ENCODE results near the gene KRTAP16-1. TPM values are rescaled to one million over a fixed set of nuclear protein-coding genes. Genes with fewer than 3 reads are reported as not detected.

Gene KRTAP16-1
- total and polyA plus RNA-seq, 2 of the 13 experiments (the other 11 are each of a cell fraction or from before 2014, with no cell fraction given) = not detected

DNA sequence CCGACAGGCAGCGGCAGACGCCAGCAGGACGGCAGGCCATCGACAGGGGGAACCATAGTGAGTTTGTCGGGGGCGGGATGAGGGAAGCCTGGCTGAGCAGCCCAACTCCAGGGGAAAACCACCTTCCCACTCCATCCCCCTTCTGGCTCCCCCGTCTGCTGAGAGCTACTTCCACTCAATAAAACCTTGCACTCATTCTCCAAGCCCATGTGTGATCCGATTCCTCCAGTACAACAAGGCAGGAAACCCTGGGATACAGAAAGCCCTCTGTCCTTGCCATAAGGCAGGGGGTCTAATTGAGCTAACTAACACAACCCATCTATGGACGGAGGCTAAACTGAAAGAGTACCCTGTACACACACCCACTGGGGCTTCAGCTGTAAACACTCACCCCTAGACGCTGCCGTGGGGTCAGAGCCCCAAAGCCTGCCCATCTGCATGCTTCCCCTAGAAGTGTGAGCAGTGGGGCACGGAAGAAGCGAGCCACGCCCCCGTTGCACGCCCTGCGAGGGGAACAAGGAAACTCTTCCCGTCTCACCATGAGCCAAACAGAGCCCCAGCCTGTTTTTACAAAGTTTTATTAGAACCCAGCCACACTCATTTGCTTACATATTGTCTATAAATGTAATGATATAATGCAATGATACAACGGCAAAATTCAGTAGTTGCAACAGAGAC lies 10.5 kb downstream of the KRTAP16-1 start:
- no peak overlapping the region for H3K4me3 ChIP-seq (replicated peaks in 1 of 3; ENCODE audit: insufficient read depth in 1 of 3, low read depth in 2 of 3, low read length in 3 of 3)
- no peaks in the 10 kb centered on the region for H3K4me1 ChIP-seq (ENCODE audit: insufficient read depth, low read length)
- H2AFZ ChIP-seq (ENCODE audit: low read length) = no peak overlapping the region
- no peaks in the 10 kb centered on the region for H3K9me3 ChIP-seq (ENCODE audit: low read length)
- H3K27ac ChIP-seq (ENCODE audit: extremely low read length, insufficient read depth, low read length) = no peak overlapping the region
- H3K79me2 ChIP-seq (ENCODE audit: insufficient read depth, low read length) = no peaks in the 10 kb centered on the region
- H3K27me3 ChIP-seq (ENCODE audit: control insufficient read depth in 1 of 2, insufficient read depth in 2 of 2, low read length in 2 of 2) = peaks cover 2 to 18% of the 10 kb centered on the region in 2 experiments; a peak in 3 of 5 replicates
- ATAC-seq (no peak; the same call in 2 of the 3 replicates), DNase-seq (ENCODE audit: low spot score) (no peak), FAIRE-seq (no peak)
- CTCF ChIA-PET (ENCODE audit: low intra/inter-chr PET ratio, low total read pairs) = no interaction called here
- no peaks in the 10 kb centered on the region for H3K36me3 ChIP-seq (replicated peaks in 1 of 2; ENCODE audit: control insufficient read depth in 1 of 2, insufficient read depth in 2 of 2, low read length in 2 of 2)
- no peak for TF ChIP-seq ZMYM2 (CRISPR knock-in tag; IDR thresholded peaks at IDR 0.05)
- TF ChIP-seq, protein P1, sequence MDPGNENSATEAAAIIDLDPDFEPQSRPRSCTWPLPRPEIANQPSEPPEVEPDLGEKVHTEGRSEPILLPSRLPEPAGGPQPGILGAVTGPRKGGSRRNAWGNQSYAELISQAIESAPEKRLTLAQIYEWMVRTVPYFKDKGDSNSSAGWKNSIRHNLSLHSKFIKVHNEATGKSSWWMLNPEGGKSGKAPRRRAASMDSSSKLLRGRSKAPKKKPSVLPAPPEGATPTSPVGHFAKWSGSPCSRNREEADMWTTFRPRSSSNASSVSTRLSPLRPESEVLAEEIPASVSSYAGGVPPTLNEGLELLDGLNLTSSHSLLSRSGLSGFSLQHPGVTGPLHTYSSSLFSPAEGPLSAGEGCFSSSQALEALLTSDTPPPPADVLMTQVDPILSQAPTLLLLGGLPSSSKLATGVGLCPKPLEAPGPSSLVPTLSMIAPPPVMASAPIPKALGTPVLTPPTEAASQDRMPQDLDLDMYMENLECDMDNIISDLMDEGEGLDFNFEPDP (CRISPR knock-in tag; conservative IDR thresholded peaks at IDR 0.05) = 0 out of 2 replicates have a peak, but pooled peaks have one; percentile 52
- intact Hi-C loops (cut with micrococcal nuclease; ENCODE audit: unreplicated experiment) (no loop called here), in situ Hi-C loops (cut with HindIII; ENCODE audit: extremely low pct_ligation_motif_present, low pct_unique_long_range_greater_than_20kb) (no loop called here)
- 33% methylated on average over 15 of the region's 20 CpGs for WGBS (ENCODE audit: low lambda C conversion rate)
- no peaks in the 10 kb centered on the region for H4K20me1 ChIP-seq (ENCODE audit: insufficient read depth, low read length)
- POLR2A ChIA-PET = no interaction called here
- H3K4me2 ChIP-seq (ENCODE audit: low read depth, low read length) = no peak overlapping the region
- H3K9ac ChIP-seq (ENCODE audit: insufficient read depth, low read depth, low read length) = no peak overlapping the region
- BruUV-seq (replicated peaks) = no TSS peak

DNA sequence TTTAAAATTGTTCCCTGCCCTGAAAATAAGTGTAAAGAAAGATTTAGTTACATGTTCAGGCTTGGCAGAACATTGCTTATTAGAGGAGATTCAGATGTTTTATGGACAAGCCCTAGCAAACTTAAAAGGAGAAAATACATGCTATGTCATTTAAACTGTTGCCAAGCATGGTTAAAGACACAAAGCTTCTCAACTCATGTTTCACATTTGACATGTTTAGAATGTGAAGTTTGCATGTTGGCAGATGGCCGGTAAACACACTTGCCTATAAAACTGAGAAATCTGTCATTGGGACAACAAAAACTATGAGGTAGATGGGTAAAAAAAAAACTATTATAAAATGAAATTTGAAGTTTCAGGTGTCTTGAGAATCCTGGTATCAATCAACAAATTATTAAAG lies 12.3 kb downstream of the KRTAP16-1 start:
- WGBS (ENCODE audit: low lambda C conversion rate) = 88% methylated on average over 1 of the region's 1 CpG
- no TSS peak for BruUV-seq (replicated peaks)
- Histone ChIP-seq H3K9me3 (ENCODE audit: low read length) (no peaks in the 10 kb centered on the region), H2AFZ (ENCODE audit: low read length) (no peak overlapping the region), H4K20me1 (ENCODE audit: insufficient read depth, low read length) (no peaks in the 10 kb centered on the region), H3K27me3 (ENCODE audit: control insufficient read depth in 1 of 2, insufficient read depth in 2 of 2, low read length in 2 of 2) (peaks cover 2 to 8% of the 10 kb centered on the region in 2 experiments; a peak in 1 of 5 replicates), H3K36me3 (replicated peaks in 1 of 2; ENCODE audit: control insufficient read depth in 1 of 2, insufficient read depth in 2 of 2, low read length in 2 of 2) (no peaks in the 10 kb centered on the region), H3K4me1 (ENCODE audit: insufficient read depth, low read length) (no peaks in the 10 kb centered on the region), H3K4me2 (ENCODE audit: low read depth, low read length) (no peak overlapping the region), H3K27ac (ENCODE audit: extremely low read length, insufficient read depth, low read length) (no peak overlapping the region), H3K79me2 (ENCODE audit: insufficient read depth, low read length) (no peaks in the 10 kb centered on the region), H3K9ac (ENCODE audit: insufficient read depth, low read depth, low read length) (no peak overlapping the region), H3K4me3 (replicated peaks in 1 of 3; ENCODE audit: insufficient read depth in 1 of 3, low read depth in 2 of 3, low read length in 3 of 3) (no peak overlapping the region)
- in situ Hi-C loops (cut with HindIII; ENCODE audit: extremely low pct_ligation_motif_present, low pct_unique_long_range_greater_than_20kb) (no loop called here), intact Hi-C loops (cut with micrococcal nuclease; ENCODE audit: unreplicated experiment) (no loop called here)
- ChIA-PET CTCF (ENCODE audit: low intra/inter-chr PET ratio, low total read pairs) (no interaction called here), POLR2A (no interaction called here)
- ATAC-seq = no peak
- no peak for FAIRE-seq
- DNase-seq (ENCODE audit: low spot score) = no peak
- no peak for TF ChIP-seq ZNF468 (CRISPR knock-in tag; IDR thresholded peaks at IDR 0.05)
- no peak for TF ChIP-seq STAT5B (CRISPR knock-in tag; IDR thresholded peaks at IDR 0.05)
- TF ChIP-seq ZNF747 (CRISPR knock-in tag; IDR thresholded peaks at IDR 0.05; ENCODE audit: borderline replicate concordance) = no peak
- TF ChIP-seq, protein P2, sequence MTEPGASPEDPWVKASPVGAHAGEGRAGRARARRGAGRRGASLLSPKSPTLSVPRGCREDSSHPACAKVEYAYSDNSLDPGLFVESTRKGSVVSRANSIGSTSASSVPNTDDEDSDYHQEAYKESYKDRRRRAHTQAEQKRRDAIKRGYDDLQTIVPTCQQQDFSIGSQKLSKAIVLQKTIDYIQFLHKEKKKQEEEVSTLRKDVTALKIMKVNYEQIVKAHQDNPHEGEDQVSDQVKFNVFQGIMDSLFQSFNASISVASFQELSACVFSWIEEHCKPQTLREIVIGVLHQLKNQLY (CRISPR knock-in tag; IDR thresholded peaks at IDR 0.05) = no peak
- TF ChIP-seq, protein P3, sequence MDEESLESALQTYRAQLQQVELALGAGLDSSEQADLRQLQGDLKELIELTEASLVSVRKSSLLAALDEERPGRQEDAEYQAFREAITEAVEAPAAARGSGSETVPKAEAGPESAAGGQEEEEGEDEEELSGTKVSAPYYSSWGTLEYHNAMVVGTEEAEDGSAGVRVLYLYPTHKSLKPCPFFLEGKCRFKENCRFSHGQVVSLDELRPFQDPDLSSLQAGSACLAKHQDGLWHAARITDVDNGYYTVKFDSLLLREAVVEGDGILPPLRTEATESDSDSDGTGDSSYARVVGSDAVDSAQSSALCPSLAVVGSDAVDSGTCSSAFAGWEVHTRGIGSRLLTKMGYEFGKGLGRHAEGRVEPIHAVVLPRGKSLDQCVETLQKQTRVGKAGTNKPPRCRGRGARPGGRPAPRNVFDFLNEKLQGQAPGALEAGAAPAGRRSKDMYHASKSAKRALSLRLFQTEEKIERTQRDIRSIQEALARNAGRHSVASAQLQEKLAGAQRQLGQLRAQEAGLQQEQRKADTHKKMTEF (CRISPR knock-in tag; IDR thresholded peaks at IDR 0.05) = no peak

Measured in HepG2 (cell line).